ENCODE data around the gene FBXO22.

Gene FBXO22

DNA sequence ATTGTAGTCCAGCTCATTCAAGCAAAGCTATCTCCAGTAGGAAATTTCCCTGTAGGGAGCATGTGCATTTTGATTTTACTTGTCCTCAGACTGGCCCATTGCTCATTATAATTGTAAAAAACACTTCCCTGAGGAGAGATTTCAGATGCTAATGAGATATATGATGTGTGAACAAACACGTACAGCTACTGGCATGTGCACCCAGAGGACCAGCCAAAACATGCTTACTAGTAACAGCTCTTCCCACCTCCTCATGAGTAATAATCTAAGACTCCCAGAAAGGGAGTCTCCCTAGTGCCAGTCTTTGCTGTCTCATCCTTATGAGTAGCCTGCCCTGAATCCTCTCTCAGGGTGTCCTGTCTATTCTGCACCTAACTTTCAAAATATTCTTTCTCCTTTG is 43.4 kb downstream of the FBXO22 start:
- no peak overlapping the region for H3K4me3 ChIP-seq (ENCODE audit: low read depth, low read length, poor library complexity, severe bottlenecking)
- TF ChIP-seq EZH2 (IDR thresholded peaks at IDR 0.05; ENCODE audit: borderline replicate concordance, low read length): no peak
- TF ChIP-seq, protein P1, sequence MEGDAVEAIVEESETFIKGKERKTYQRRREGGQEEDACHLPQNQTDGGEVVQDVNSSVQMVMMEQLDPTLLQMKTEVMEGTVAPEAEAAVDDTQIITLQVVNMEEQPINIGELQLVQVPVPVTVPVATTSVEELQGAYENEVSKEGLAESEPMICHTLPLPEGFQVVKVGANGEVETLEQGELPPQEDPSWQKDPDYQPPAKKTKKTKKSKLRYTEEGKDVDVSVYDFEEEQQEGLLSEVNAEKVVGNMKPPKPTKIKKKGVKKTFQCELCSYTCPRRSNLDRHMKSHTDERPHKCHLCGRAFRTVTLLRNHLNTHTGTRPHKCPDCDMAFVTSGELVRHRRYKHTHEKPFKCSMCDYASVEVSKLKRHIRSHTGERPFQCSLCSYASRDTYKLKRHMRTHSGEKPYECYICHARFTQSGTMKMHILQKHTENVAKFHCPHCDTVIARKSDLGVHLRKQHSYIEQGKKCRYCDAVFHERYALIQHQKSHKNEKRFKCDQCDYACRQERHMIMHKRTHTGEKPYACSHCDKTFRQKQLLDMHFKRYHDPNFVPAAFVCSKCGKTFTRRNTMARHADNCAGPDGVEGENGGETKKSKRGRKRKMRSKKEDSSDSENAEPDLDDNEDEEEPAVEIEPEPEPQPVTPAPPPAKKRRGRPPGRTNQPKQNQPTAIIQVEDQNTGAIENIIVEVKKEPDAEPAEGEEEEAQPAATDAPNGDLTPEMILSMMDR (IDR thresholded peaks at IDR 0.05; ENCODE audit: low read length): no peak
- no peak overlapping the region for H3K4me2 ChIP-seq (ENCODE audit: low read length)
- H3F3A ChIP-seq (ENCODE audit: insufficient read depth, low read length): no peaks in the 10 kb centered on the region
- H3K9ac ChIP-seq (ENCODE audit: low read length): no peak overlapping the region
- no peaks in the 10 kb centered on the region for H4K20me1 ChIP-seq (ENCODE audit: insufficient read depth, low read length)
- H3K9me3 ChIP-seq (ENCODE audit: low read length): no peaks in the 10 kb centered on the region
- H3K27ac ChIP-seq (ENCODE audit: low read depth, low read length, poor library complexity, severe bottlenecking): no peak overlapping the region
- H3K36me3 ChIP-seq (ENCODE audit: insufficient read depth, low read length): no peaks in the 10 kb centered on the region
- no peaks in the 10 kb centered on the region for H3K4me1 ChIP-seq (ENCODE audit: insufficient read depth, low read length, severe bottlenecking)
- H3K79me2 ChIP-seq (ENCODE audit: insufficient read depth, low read length): no peaks in the 10 kb centered on the region
- H3K27me3 ChIP-seq (ENCODE audit: insufficient read depth, low read length): no peaks in the 10 kb centered on the region
- H3K9me2 ChIP-seq (ENCODE audit: low read depth, low read length): no peaks in the 10 kb centered on the region
- no peak overlapping the region for H2AFZ ChIP-seq (ENCODE audit: low read length)

DNA sequence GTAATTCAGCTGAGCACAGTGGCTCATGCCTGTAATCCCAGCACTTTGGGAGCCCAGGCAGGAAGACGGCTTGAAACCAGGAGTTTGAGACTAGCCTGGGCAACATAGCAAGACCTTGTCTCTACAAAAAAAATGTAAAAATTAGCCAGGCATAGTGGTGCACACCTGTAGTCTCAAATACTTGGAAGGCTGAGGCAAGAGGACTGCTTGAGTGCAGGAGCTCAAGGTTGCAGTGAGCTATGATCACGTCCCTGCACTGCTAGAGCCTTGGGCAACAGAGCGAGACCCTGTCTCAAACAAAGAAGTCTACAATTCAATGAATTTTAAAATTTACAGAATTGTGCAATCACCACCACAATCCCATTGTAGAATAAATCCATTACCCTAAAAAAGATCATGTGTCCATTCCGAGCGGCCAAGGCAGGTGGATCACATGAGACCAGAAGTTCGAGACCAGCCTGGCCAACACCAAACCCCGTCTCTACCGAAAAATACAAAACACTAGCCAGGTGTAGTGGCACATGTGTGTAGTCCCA is 45.2 kb downstream of the FBXO22 start:
- H3K4me1 ChIP-seq (ENCODE audit: insufficient read depth, low read length, severe bottlenecking): no peaks in the 10 kb centered on the region
- H3K9me2 ChIP-seq (ENCODE audit: low read depth, low read length): no peaks in the 10 kb centered on the region
- no peaks in the 10 kb centered on the region for H3K36me3 ChIP-seq (ENCODE audit: insufficient read depth, low read length)
- H3K27ac ChIP-seq (ENCODE audit: low read depth, low read length, poor library complexity, severe bottlenecking): no peak overlapping the region
- H3K4me3 ChIP-seq (ENCODE audit: low read depth, low read length, poor library complexity, severe bottlenecking): no peak overlapping the region
- H2AFZ ChIP-seq (ENCODE audit: low read length): no peak overlapping the region
- no peaks in the 10 kb centered on the region for H3K79me2 ChIP-seq (ENCODE audit: insufficient read depth, low read length)
- H3K27me3 ChIP-seq (ENCODE audit: insufficient read depth, low read length): no peaks in the 10 kb centered on the region
- H3K9me3 ChIP-seq (ENCODE audit: low read length): no peaks in the 10 kb centered on the region
- H3F3A ChIP-seq (ENCODE audit: insufficient read depth, low read length): no peaks in the 10 kb centered on the region
- H3K9ac ChIP-seq (ENCODE audit: low read length): no peak overlapping the region
- no peak overlapping the region for H3K4me2 ChIP-seq (ENCODE audit: low read length)
- TF ChIP-seq, protein P1 (IDR thresholded peaks at IDR 0.05; ENCODE audit: low read length): no peak
- TF ChIP-seq EZH2 (IDR thresholded peaks at IDR 0.05; ENCODE audit: borderline replicate concordance, low read length): no peak
- no peaks in the 10 kb centered on the region for H4K20me1 ChIP-seq (ENCODE audit: insufficient read depth, low read length)

DNA sequence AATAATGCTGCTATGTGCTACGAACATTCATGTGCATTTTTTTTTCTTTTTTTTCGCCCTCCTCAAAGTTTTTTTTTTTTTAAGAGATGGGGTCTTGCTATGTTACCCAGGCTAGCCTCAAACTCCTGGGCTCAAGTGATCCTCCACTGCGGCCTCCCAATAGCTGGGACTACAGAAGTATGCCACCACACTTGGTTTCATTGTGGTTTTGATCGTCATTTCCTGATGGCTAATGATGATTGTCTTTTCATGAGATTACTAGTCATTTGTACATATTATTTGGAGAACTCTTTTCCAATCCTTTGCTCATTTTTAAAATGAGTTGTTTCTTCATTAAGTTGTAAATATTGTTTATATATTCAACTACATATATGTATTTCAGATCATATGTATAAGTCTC is 48.8 kb downstream of the FBXO22 start:
- Histone ChIP-seq H3K9ac (ENCODE audit: low read length) (no peak overlapping the region), H3K4me3 (ENCODE audit: low read depth, low read length, poor library complexity, severe bottlenecking) (no peak overlapping the region), H3K9me2 (ENCODE audit: low read depth, low read length) (no peaks in the 10 kb centered on the region), H4K20me1 (ENCODE audit: insufficient read depth, low read length) (no peaks in the 10 kb centered on the region), H3F3A (ENCODE audit: insufficient read depth, low read length) (no peaks in the 10 kb centered on the region), H3K4me1 (ENCODE audit: insufficient read depth, low read length, severe bottlenecking) (no peaks in the 10 kb centered on the region), H3K79me2 (ENCODE audit: insufficient read depth, low read length) (no peaks in the 10 kb centered on the region), H3K4me2 (ENCODE audit: low read length) (no peak overlapping the region), H2AFZ (ENCODE audit: low read length) (no peak overlapping the region), H3K9me3 (ENCODE audit: low read length) (no peaks in the 10 kb centered on the region), H3K27ac (ENCODE audit: low read depth, low read length, poor library complexity, severe bottlenecking) (no peak overlapping the region), H3K36me3 (ENCODE audit: insufficient read depth, low read length) (no peaks in the 10 kb centered on the region), H3K27me3 (ENCODE audit: insufficient read depth, low read length) (no peaks in the 10 kb centered on the region)
- TF ChIP-seq EZH2 (IDR thresholded peaks at IDR 0.05; ENCODE audit: borderline replicate concordance, low read length): no peak
- TF ChIP-seq, protein P1 (IDR thresholded peaks at IDR 0.05; ENCODE audit: low read length): no peak

Data from OCI-LY1 (cell line).